NCI-H748 treated with DMSO at 0.1 percent for 48 hours (cell line): ENCODE measurements around the gene G2E3.
A peak's percentile ranks its signal among the peaks of the same experiment; 100 is the strongest.
"Not testable (repeated sequence)": the region's sequence is repeated elsewhere in the genome, so short reads cannot be mapped to it uniquely, and the experiment has no call there.

Experiments
- DNase-seq: peaks from one replicate; lab custom pipeline; 2025; lab: John Stamatoyannopoulos, UW

The G2E3 gene

DNA sequence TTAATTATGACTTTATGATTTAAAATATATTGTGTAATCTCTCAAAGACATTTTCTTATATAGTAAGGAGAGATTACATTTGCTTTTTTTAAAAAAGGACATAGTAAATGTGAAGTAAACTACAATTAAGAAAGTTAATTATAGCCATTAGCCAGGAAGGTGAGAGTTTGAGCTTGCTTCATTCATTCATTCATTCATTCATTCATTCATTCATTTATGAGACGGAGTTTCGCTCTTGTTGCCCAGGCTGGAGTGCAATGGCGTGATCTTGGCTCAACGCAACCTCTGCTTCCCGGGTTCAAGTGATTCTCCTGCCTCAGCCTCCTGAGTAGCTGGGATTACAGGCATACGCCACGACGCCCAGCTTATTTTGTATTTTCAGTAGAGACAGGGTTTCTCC lies 45.7 kb downstream of the G2E3 start:
- not testable (repeated sequence) for DNase-seq

DNA sequence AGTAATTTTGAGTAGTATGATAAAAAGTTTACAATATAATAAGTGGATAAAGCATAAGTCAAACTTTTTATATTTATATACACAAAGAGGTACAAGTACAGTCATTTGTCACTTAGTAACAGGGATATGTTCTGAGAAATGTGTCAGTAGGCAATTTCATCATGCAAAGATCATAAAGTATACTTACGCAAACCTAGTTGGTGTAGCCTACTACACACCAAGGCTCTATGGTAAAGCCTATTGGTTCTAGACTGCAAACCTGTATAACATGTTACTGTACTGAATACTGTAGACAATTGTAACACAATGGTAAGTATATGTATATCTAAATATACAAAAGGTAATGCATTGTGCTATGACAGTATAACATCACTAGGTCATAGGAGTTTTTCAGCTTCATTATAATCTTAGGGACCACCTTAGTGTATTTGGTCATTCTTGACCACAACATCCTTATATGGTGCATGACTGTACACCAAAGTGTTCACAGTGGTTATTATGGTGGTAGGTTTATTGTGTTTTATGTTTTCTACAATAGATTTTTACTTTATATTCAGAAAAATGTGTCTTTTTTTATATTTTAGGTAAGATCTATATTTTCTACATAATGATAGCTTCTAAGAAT lies 48.3 kb downstream of the G2E3 start:
- no peak for DNase-seq

DNA sequence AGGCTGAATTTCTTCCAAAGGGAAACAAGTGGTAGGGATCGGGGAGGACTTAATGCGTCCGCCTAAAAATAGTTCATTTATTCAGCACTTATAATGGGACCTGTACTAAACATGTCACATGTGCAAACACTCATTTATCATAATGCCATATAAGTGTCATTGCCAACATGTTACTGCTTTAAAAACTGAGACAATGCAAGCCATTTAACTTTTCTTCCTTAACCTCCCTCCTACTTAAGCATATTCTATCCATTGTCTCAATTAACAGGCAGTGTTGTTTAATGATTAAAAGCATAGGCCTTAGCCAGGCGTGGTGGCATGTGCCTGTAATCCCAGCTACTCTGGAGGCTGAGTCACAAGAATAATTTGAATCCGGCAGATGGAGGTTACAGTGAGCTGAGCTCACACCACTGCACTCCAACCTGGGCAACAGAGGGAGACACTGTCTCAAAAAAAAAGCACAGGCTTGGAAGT lies 49.6 kb downstream of the G2E3 start:
- no peak for DNase-seq

DNA sequence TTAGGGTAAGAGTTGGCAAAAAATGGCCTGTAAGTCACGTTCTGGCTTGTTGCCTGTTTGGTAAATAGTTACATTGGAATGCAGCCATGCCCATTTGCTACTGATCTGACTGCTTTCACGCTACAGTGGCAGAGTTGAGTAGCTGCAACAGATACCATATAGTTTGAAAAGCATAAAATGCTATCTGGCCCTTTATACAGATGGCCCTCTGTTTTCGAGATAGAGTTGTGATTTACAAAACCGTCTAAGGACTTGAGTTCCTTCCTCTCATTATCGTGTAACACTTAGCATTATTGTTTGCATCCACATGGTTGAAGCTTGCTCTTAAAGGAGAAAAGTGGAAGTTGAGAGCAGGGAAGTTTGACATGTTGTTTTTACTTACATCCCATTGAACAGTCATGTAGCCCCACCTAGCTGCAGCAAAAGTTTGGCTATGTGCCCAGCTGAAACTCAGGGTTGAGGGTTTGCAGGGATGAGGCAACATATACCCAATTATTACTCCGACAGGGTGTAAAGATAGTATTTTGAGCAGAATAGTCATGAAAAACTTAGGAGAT lies 51.9 kb downstream of the G2E3 start:
- DNase-seq, result peak; percentile 95

DNA sequence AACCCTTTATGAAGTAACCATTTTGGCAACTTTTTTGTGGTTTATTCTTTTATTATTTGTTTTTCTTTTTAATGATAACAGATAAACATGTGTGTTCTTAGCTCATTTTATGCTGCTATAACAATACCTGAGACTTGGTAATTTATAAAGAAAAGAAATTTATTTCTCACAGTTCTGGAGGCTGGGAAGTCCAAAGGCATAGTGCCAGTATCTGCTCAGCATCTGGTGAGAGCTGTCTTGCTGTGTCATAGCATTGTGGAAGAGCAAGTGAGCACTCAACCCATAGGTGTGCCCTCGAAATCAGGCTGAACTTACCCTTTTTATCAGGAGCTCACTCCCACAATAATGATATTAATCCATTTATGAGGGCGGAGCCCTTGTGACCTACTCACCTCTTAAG lies 55.2 kb downstream of the G2E3 start:
- no peak for DNase-seq

DNA sequence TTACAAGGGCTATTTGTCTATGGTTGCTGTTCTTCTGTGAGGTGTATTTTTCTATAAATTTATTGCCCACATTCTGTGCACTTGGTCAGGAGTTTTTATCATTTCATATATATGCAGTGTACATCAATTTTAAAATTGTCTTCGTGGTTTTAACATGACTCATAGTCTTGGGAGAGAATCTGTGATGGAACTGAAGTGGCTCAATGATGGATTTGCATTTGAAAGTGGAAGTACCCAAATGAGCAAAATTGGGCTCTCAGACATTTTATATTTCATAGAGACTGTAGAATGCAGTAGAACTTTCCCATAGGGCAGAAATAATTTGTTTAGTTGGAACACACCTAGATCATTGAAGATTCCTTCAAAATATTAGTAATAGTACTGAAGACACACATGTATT lies 61.2 kb downstream of the G2E3 start:
- DNase-seq, result no peak

DNA sequence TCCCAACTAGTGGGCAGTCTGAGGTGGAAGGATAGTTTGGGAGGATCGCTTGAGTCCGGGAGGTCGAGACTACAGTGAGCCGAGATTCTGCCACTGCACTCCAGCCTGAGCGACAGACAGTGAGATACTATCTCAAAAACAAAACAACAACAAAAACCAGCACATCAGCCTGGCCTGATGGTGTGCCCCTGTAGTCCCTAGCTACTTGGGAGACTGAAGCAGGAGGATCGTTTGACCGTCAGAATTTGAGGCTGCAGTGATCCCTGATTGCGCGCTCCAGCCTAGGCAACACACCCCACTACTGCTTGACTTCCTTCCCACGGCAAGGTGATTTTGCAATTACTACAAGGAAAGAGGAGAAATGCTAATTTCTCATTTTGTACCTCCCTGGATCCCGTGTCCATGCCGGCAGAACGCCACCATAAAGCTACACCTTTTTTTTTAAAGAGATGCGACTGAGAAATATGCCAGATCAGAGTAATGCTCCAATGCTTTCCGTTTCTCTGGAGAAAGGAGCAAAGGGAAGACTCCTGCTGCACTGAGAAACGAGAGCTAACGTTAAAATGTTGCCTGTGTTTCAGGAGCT lies 62.5 kb downstream of the G2E3 start:
- DNase-seq, result no peak

DNA sequence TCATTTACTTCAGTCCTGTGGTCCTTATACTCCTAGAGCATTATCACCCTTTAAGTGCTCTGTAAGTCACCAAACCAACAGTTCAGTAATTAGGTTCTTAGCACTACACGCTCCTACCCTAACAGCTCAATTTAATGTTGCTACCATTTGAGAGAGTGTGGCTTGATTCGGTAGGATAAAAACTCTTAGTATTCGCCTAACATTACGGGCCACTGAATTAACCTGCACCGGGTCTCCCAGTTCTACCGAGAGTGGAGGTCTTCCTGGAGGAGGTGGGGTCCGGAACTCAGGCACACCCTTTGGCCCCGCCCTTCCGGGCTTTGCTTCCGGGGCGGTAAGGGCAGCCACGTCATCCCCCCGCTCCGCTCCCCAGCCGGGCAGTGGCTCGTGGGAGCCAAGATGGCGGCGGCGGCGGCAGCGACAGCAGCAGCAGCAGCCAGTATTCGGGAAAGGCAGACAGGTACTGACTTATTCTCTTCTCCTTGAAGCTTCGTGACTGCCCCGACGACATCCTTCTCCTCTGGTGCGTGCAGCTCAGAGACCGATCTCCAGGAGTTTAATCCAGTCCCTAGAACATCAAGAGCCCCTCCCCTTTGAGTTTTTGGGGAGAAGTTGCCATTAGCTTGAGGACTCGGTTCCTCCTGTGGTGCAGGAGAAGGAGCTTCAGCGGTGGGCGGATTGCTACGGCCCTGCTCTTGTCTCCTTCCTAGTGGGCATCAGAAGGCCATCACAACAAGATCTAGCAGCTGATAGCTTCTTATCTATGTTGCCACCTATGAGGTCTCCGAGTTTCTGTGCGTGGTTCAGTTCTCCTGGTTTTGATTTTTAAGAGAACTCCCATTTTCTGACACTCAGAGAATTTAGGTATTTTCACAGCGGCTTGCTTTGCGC lies 63.2 kb downstream of the G2E3 start, which contains the start of gene SCFD1:
SCFD1 (plus strand) TSS at position 380 of the 891 bp plus-strand sequence; CDS start at position 400, 20 bp downstream.
- peak; percentile 91 for DNase-seq

DNA sequence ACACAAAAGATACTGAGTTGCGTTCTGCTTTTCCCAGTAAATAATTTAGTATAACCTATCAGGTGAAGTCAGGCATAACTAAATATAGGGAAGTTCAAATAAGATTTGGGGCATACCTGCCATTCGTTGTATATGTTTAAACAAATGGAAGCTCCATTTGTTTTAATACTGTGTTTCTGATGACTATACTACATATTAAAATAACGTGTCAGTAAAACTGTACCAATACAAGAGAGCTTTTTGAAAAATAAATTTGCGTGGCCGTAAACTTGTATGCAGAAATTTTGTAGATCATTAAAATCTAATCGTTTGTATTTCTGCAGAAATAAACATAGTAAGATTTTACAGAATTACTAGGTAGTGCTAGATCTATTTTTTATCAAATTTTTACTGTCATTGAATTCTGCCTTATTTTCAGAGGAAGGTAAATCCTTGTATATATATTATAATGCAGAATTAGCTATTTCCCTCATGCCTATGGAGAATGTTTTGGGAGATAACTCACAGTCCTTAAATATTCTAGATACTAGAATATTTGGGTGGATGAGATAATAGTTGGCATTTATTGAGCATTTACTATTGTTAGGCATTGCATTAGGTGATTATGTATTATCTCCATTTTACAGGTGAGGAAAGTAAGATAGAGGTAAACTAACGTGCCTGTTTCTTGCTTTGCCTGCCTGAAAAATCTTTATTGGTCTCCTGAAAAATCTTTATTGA lies 64.6 kb downstream of the G2E3 start:
- DNase-seq, result no peak

DNA sequence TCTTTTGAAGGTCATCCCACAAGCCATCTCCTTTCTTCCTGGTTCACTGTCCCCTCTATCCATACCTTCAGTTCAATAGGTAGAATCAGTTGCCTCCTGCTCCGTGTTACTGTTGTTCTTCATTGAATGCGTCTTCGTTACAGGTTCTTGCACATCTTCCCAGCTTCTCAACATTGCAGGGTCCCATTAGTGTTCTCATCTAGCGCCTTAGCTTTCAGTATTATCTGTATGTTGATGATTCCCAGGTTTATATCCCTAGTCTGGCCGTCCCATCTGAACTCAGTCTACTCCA lies 65.1 kb downstream of the G2E3 start:
- DNase-seq, result no peak

DNA sequence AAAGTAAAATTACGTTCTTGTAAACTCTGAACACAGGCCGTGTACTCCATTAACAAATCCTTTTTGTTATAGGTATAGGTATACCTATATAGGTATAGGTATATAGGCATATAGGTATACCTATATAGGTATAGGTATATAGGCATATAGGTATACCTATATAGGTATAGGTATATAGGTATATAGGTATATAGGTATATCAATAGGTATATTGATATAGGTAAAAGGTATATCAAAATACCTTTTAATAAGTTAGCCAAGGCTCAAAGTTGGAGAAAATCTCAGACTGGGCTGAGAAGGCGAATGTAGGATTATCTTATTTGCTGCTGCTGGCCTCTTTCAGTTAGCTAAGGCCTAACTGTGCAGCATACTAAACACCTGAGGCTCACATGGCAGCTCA lies 66.6 kb downstream of the G2E3 start:
- no peak for DNase-seq

DNA sequence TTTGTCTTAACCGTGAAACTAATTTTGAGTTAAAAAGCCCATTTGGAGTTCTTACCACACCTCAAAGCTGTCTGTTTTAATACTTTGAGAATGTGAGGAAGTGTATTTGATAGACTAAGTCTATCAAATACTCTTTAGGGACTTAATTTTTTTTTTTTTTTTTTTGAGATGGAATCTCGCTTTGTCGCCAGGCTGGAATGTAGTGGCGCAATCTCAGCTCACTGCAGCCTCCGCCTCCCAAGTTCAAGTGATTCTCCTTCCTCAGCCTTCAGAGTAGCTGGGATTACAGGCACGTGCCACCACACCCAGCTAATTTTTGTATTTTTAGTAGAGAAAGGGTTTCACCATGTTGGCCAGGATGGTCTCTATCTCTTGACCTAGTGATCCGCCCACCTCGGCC lies 70.5 kb downstream of the G2E3 start:
- DNase-seq, result not testable (repeated sequence)

DNA sequence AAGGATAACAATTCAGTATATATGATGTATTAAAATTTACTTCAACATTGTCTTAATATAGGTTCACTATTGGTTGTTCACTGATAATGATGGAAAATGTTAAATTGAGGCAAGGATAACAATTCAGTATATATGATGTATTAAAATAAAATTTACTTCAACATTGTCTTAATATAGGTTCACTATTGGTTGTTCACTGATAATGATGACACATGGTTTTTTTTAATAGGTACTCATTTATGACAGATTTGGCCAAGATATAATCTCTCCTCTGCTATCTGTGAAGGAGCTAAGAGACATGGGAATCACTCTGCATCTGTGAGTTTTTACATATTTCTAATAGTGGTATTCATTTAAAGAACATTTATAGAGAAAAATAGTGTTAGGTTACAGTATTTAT lies 71.3 kb downstream of the G2E3 start:
- DNase-seq, result no peak

DNA sequence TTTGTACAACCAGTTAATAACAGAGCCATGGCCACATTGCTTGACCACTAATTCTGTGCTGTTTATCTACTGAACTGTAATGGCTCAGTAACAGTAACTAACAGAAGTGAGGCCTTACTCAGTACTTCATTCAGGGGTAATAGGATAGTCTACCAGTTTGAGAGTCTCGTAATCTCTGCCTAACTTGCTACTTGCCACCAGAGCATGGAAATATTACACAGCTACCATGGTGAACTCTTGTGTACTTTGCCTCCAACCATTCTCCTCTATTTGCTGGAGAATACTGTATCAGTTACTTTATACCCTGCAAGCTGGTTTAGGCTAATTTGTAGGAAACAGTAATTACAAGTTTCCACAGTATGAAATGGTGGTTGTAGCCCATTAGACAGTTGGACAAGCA lies 73.8 kb downstream of the G2E3 start:
- DNase-seq, result no peak

DNA sequence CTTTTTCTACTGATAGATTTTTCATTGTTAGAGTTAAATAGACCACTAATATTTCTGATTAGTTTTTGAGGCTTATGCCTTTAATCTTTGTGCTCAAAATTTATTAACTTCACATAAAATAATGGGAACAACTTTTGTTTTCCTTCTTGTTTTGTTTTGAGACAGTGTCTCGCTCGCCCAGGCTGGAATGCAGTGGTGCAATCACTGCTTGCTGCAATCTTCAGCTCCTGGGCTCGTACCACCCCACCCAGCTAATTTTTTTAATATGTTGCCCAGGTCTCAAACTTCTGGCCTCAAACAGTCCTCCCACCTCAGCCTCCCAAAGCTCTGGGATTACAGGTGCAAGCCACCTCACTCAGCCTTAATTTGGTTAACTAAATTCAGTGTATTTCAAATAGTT lies 80.0 kb downstream of the G2E3 start:
- no peak for DNase-seq

DNA sequence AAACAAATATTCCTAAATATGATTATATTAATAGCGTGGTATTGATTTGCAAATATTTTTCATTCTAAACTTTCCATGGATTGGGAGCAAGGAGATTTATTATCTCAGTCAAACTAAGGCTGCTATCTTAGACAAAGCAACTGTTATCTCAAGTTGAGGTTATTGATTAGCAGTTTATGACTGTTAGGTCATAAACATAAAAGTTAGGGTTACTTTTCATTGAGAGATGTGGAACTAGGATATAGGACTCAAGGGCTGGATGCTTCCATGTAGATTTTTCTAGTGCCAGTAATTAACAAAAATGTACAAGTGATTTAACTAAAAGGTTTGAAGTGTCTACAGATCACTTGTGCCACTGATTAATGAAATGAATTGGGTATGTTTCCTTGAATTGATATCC lies 82.2 kb downstream of the G2E3 start:
- no peak for DNase-seq

DNA sequence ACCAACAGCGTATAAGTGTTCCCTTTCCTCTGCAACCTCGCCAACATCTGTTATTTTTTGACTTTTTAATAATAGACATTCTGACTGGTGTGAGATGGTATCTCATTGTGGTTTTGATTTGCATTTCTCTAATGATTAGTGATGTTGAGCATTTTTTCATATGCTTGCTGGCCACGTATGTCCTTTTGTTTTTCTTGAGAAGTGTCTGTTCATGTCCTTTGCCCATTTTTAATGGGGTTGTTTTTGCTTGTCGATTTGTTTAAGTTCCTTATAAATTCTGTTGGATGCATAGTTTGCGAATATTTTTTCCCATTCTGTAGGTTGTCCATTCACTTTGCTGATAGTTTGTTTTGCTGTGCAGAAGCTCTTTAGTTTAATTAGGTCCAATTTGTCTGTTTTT lies 85.5 kb downstream of the G2E3 start:
- not testable (repeated sequence) for DNase-seq

DNA sequence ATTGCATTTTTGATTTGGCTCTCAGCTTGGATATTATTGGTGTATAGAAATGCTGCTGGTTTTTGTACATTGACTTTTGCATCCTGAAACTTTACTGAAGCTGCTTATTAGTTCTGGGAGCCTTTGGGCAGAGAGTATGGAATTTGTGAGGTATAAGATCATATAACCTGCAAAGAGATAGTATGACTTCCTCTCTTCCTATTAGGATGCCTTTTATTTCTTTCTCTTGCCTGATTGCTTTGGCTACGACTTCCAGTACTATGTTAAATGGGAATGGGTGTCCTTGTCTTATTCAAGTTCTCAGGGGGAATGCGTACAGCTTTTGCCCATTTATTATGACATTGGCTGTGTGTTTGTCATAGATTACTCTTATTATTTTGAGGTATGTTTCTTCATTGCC lies 86.6 kb downstream of the G2E3 start:
- no peak for DNase-seq

DNA sequence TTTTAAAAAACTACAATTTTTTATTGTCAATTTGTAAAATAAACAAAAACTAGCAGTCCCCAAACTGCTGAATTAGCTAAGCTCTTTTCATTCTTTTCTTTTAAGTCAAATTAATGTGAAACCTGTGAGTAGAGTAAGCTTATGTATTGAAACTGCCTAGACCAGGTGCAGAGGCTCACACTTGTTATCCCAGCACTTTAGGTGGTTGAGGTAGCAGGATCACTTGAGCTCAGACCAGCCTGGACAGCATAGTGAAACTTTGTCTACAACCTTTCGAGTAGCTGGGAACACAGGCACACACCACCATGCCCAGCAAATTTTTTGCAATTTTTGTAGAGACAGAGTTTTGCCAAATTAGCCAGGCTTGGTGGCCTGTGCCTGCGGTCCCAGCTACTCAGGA lies 89.5 kb downstream of the G2E3 start:
- DNase-seq, result no peak

DNA sequence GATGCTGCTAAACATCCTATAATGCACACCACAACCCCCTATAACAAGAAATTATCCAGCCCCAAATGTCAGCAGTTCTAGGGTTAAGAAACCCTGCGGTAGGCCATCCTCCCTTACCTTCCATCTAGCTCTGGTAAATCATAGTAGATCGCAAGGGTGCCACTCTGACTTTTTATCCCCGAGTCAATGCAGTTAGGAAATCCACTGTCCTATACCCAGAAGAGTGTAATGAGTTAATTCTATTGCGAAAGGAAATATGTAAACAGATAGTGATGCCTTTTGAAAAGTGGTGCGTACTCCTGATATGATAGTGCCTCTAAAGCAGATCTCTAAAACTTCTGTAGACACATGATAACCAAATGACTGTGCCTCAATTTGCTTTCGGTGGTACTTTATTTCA lies 93.0 kb downstream of the G2E3 start:
- DNase-seq, result no peak

DNA sequence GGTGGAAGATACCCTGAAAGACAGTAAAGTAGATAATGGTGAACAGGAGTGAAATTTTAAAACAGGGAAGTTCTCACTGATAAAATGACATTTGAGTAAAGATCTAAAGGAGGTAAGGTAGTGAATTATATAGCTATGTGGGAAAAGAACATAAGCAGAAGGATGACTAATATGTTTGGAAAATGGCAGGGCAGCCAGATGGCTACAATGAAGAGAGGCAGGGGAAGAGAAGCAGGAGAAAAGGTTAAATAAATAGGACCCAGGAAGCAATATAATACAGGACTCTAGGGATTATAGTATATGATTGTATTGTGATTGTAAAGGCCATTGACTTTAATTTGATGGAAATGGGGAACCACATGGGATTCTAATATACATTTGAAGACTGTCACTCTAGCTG lies 96.2 kb downstream of the G2E3 start:
- DNase-seq, result no peak

DNA sequence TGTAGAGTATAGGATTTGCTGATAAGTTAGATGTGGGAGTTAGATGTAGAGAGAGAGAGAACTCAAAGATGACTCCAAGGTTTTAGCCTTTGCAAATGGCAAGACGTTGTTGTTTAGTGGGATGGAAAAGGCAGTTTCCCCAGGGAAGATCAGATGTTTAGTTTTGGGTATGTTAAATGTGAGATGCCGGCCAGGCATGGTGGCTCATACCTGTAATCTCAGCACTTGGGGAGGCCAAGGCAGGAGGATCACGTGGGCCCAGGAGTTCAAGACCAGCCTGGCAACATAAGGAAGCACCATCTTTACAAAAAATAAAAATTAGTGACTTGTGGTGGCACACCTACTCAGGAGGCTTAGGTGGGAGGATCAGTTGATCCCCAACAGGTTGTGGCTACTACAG lies 96.7 kb downstream of the G2E3 start:
- DNase-seq, result no peak
